ENCODE results near the gene AATK. TPM values are rescaled to one million over a fixed set of nuclear protein-coding genes. Genes with fewer than 3 reads are reported as not detected.

The AATK gene
- total RNA-seq, 4 donors from 2014 or later = 23.9 to 190 (median 123) TPM

DNA sequence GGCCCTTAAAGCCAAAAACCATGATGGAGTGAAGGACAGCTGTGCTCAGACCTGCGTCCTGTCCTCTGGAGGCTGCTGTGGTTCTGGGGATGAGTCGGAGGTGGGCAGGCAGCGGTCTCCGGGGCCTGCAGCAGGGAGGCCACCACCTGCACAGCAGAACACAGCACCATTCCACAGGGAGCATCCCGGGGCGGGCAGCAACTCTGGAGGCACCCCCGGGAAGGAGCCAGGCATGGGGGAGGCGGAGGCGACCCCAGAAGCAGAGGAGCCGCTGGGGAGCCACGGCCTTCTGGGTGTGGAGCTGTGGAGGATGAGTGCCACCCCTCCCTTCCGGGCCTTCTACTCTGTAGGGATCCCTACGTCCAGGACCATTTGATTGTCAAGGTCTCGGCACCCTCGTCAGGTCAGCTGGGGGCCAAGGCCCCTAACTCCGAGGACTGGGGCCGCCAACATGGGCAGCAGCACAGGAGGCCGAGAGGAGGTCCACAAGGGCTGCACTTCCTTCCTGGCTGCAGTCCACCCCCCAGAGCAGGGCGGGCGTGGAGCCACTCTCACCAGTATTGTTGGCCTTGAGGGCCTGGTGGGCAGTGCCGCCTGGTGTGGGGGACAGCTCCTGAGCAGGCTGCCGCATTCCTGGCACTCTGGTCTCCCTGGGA lies 32.9 kb upstream of the AATK start:
- no peaks in the 10 kb centered on the region for H3K36me3 ChIP-seq
- no peaks in the 10 kb centered on the region for H3K4me1 ChIP-seq
- H3K27ac ChIP-seq = no peak overlapping the region
- no peaks in the 10 kb centered on the region for H3K9me3 ChIP-seq
- H3K27me3 ChIP-seq = no peaks in the 10 kb centered on the region
- DNase-seq = no peak
- H3K4me3 ChIP-seq = no peak overlapping the region
- TF ChIP-seq CTCF (IDR thresholded peaks at IDR 0.05) = no peak
- no peak for TF ChIP-seq POLR2A (IDR thresholded peaks at IDR 0.05)

- no peak for TF ChIP-seq CTCF (IDR thresholded peaks at IDR 0.05)
- TF ChIP-seq POLR2A (IDR thresholded peaks at IDR 0.05) = no peak
- H3K27ac ChIP-seq = no peak overlapping the region
- no peaks in the 10 kb centered on the region for H3K36me3 ChIP-seq
- no peak overlapping the region for H3K4me3 ChIP-seq
- H3K9me3 ChIP-seq = no peaks in the 10 kb centered on the region
- H3K27me3 ChIP-seq = no peaks in the 10 kb centered on the region
- no peak for DNase-seq
- no peaks in the 10 kb centered on the region for H3K4me1 ChIP-seq
Measured at GRCh38 chr17:81197831-81198490, 31.9 kb upstream of the AATK start.

DNA sequence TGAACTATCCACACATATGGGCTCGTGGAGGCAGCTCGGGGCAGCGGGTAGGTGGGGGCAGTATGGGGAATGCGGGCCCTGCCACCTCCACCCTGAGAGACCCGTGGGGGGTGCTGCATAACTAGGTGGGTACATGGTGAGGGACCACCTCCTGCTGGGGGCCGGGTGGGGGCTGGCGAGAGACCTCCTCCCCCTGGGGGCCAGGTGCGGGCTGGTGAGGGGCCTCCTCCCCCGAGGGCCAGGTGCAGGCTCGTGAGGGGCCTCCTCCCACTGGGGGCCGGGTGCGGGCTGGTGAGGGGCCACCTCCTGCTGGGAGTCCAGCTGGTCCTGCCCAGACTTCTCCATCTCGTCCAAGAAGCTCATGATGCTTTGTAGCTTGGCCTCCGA lies 31.4 kb upstream of the AATK start:
- TF ChIP-seq CTCF (IDR thresholded peaks at IDR 0.05) (no peak), POLR2A (IDR thresholded peaks at IDR 0.05) (no peak)
- no peak overlapping the region for H3K27ac ChIP-seq

DNA sequence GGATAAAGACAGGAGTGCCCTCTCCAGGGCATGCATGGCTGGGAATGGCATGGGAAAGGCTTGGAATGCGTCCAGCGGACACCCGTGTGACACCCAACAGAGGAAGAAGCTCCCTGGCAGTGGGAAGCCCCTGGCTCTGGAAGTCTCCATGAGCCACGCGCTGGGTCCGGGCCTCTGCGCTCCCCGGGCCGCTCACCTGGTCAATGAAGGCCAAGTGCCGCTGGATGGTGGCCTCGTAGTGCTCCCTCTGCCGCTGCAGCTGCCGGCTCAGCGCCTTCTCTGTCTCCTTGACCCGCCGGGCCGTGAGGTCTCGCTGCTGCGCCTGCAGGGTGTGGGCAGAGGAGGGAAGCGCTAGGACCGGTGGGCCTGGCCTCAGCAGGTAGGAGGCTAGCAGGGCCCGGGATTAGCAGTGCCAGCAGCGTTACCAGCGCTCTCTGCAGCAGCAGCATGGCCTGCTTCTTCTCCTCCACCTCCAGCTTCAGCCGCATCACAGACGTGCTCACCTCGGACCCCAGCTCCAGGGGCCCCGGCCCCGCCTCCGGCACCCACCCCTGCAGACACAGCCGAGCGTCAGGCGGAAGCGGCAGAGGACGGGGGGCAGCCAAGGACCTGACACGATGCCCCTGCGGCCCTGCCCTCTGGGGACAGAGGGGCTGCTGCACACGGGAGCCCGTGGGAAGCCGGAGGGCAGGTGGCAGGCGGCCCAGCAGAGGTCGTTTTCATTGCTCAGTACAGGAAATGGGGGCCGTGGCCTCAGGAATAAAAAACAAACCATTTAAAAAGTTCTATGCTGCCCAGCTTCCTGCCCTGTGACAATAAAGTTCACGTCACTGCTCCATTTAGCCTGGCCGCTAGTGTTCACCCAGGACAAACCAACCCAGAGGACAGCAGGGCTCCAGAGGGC lies 30.7 kb upstream of the AATK start:
- no peak overlapping the region for H3K27ac ChIP-seq
- TF ChIP-seq POLR2A (IDR thresholded peaks at IDR 0.05) (no peak), CTCF (IDR thresholded peaks at IDR 0.05) (no peak)
- no peaks in the 10 kb centered on the region for H3K9me3 ChIP-seq
- no peak for DNase-seq
- H3K4me1 ChIP-seq = no peaks in the 10 kb centered on the region
- H3K27me3 ChIP-seq = no peaks in the 10 kb centered on the region
- H3K4me3 ChIP-seq = no peak overlapping the region
- H3K36me3 ChIP-seq = no peaks in the 10 kb centered on the region

More for the DNA sequence above, 31.4 kb upstream of the AATK start:
- no peak for DNase-seq
- Histone ChIP-seq H3K4me3 (no peak overlapping the region), H3K27me3 (no peaks in the 10 kb centered on the region), H3K9me3 (no peaks in the 10 kb centered on the region), H3K36me3 (no peaks in the 10 kb centered on the region), H3K4me1 (no peaks in the 10 kb centered on the region)

- H3K36me3 ChIP-seq = no peaks in the 10 kb centered on the region
- TF ChIP-seq CTCF (IDR thresholded peaks at IDR 0.05) (no peak), POLR2A (IDR thresholded peaks at IDR 0.05) (no peak)
Measured at GRCh38 chr17:81195941-81196495, 30.0 kb upstream of the AATK start.

More at GRCh38 chr17:81195941-81196495, 30.0 kb upstream of the AATK start:
- no peak for DNase-seq
- Histone ChIP-seq H3K27ac (no peak overlapping the region), H3K4me1 (no peaks in the 10 kb centered on the region), H3K27me3 (no peaks in the 10 kb centered on the region), H3K4me3 (no peak overlapping the region), H3K9me3 (no peaks in the 10 kb centered on the region)
